Thyroid gland (tissue), 4 donors: ENCODE measurements around the gene PPM1E. TPM values are rescaled to one million over a fixed set of nuclear protein-coding genes. Genes with fewer than 3 reads are reported as not detected.
"Not testable (repeated sequence)": the region's sequence is repeated elsewhere in the genome, so short reads cannot be mapped to it uniquely, and the experiment has no call there.

ENCODE experiments used
- DNase-seq, 2 donors: peaks; one replicate each; pipeline ENCODE4 v3.0.0-alpha.2; 2019
- H3K27ac ChIP-seq, 3 donors: fragments of 200-600 bp; sonication (generic); 1 replicate in 2 of 3; 2 replicates in 1 of 3; pipeline ENCODE4 v1.5.1; 2016 to 2019; ENCODE audit warnings: mild to moderate bottlenecking in 1 of 3, moderate library complexity in 1 of 3
- H3K27me3 ChIP-seq: fragments of 200-600 bp; sonication (generic); one replicate; pipeline ENCODE4 v1.5.1; 2019
- H3K36me3 ChIP-seq, 2 donors: fragments of 200-600 bp; sonication (generic); one replicate each; pipeline ENCODE4 v1.5.1; 2016 to 2019
- H3K4me1 ChIP-seq, 2 donors: fragments of 200-600 bp; sonication (generic); one replicate each; pipeline ENCODE4 v1.5.1; 2017 to 2019
- H3K4me3 ChIP-seq, 3 donors: fragments of 200-600 bp; sonication (generic); replicated peaks in 1 of 3; 1 replicate in 2 of 3; 2 replicates in 1 of 3; pipeline ENCODE4 v1.5.1; 2016; ENCODE audit warnings: mild to moderate bottlenecking in 1 of 3
- H3K9me3 ChIP-seq: fragments of 200-600 bp; sonication (generic); one replicate; pipeline ENCODE4 v1.5.1; 2017
- CTCF ChIP-seq, 6 experiments: fragments of 200-600 bp in 3 of 6; fragments of 450-650 bp in 3 of 6; sonication (generic) in 3 of 6; IDR thresholded peaks; one replicate each; pipeline ENCODE4 v1.5.1; 2016 to 2019; ENCODE audit warnings: antibody characterized with exemption in 6 of 6, mild to moderate bottlenecking in 2 of 6, inconsistent platforms in 1 of 6, moderate library complexity in 1 of 6
- POLR2A ChIP-seq, 2 donors: fragments of 450-650 bp; IDR thresholded peaks; one replicate each; pipeline ENCODE4 v1.6.1; 2017; ENCODE audit warnings: antibody characterized with exemption in 2 of 2, mild to moderate bottlenecking in 2 of 2, moderate library complexity in 1 of 2
- WGBS, 2 donors: methylation state at CpG; one replicate each; pipeline ENCODE4 v1.1.5; 2017; 5-methylcytosine and 5-hydroxymethylcytosine counted together
- intact Hi-C: fragments of 100-400 bp; cut with DNase I; formaldehyde crosslinking; loops from one replicate; pipeline ENCODE4 v1.15.1; 2023
- total RNA-seq, 4 donors: library from RNA; depleted of rRNA; stranded (reverse); fragments of >200 nt; gene quantifications; one replicate each; pipeline ENCODE4 v1.2.3, GENCODE V29; 2016

PPM1E gene
- total RNA-seq, 4 donors from 2014 or later, result 0.11 to 0.13 (median 0.13) TPM; not detected in 1

GRCh38 chr17:58763263-58763662 is 7.6 kb downstream of the PPM1E start:
- Histone ChIP-seq H3K9me3 (no peaks in the 10 kb centered on the region), H3K27me3 (no peaks in the 10 kb centered on the region)
- intact Hi-C loops, result no loop called here

GRCh38 chr17:58764373-58764772 is 8.7 kb downstream of the PPM1E start:
- Histone ChIP-seq H3K27me3 (no peaks in the 10 kb centered on the region), H3K9me3 (no peaks in the 10 kb centered on the region), H3K36me3 (no peaks in the 10 kb centered on the region), H3K4me1 (no peaks in the 10 kb centered on the region), H3K27ac (no peak overlapping the region), H3K4me3 (no peak overlapping the region)
- peak in 1 of 6 experiments; percentile 3 for TF ChIP-seq CTCF (IDR thresholded peaks at IDR 0.05)
- no peak for TF ChIP-seq POLR2A (IDR thresholded peaks at IDR 0.05)
- DNase-seq, result peak; percentile 92 to 94
- intact Hi-C loops, result no loop called here
- WGBS, 2 donors, result 32 to 39% methylated on average over 5 of the region's 5 CpGs

More at GRCh38 chr17:58763263-58763662, 7.6 kb downstream of the PPM1E start:
- 56 to 66% methylated on average over 1 of the region's 1 CpG for WGBS, 2 donors
- no peaks in the 10 kb centered on the region for H3K4me1 ChIP-seq
- TF ChIP-seq POLR2A (IDR thresholded peaks at IDR 0.05), result no peak
- TF ChIP-seq CTCF (IDR thresholded peaks at IDR 0.05), result no peak
- H3K36me3 ChIP-seq, result no peaks in the 10 kb centered on the region
- no peak for DNase-seq
- no peak overlapping the region for H3K4me3 ChIP-seq
- no peak overlapping the region for H3K27ac ChIP-seq

GRCh38 chr17:58778482-58778881 is 22.8 kb downstream of the PPM1E start:
- H3K36me3 ChIP-seq, H3K4me3 ChIP-seq, DNase-seq, H3K9me3 ChIP-seq, intact Hi-C loops, H3K27me3 ChIP-seq, H3K4me1 ChIP-seq, H3K27ac ChIP-seq: not testable (repeated sequence)
- WGBS, 2 donors, result 75 to 76% methylated on average over 5 of the region's 5 CpGs

GRCh38 chr17:58779446-58779845 is 23.8 kb downstream of the PPM1E start:
- TF ChIP-seq CTCF (IDR thresholded peaks at IDR 0.05) (no peak), POLR2A (IDR thresholded peaks at IDR 0.05) (no peak)
- WGBS, 2 donors, result 66 to 73% methylated on average over 1 of the region's 1 CpG
- DNase-seq, result no peak
- intact Hi-C loops, result no loop called here
- Histone ChIP-seq H3K4me1 (no peaks in the 10 kb centered on the region), H3K9me3 (no peaks in the 10 kb centered on the region), H3K27ac (no peak overlapping the region), H3K27me3 (no peaks in the 10 kb centered on the region), H3K4me3 (no peak overlapping the region), H3K36me3 (no peaks in the 10 kb centered on the region)

GRCh38 chr17:58783380-58783779 is 27.7 kb downstream of the PPM1E start:
- no peak for TF ChIP-seq CTCF (IDR thresholded peaks at IDR 0.05)
- TF ChIP-seq POLR2A (IDR thresholded peaks at IDR 0.05), result no peak
- no peak overlapping the region for H3K27ac ChIP-seq
- H3K36me3 ChIP-seq, result no peaks in the 10 kb centered on the region
- no peaks in the 10 kb centered on the region for H3K9me3 ChIP-seq
- no peaks in the 10 kb centered on the region for H3K27me3 ChIP-seq
- WGBS, 2 donors, result 52 to 59% methylated on average over 4 of the region's 4 CpGs
- H3K4me1 ChIP-seq, result no peaks in the 10 kb centered on the region
- no peak overlapping the region for H3K4me3 ChIP-seq
- intact Hi-C loops, result no loop called here
- no peak for DNase-seq

GRCh38 chr17:58785097-58785496 is 29.4 kb downstream of the PPM1E start:
- no peaks in the 10 kb centered on the region for H3K36me3 ChIP-seq
- intact Hi-C loops, result no loop called here
- H3K4me3 ChIP-seq, result no peak overlapping the region
- no peak for TF ChIP-seq POLR2A (IDR thresholded peaks at IDR 0.05)
- TF ChIP-seq CTCF (IDR thresholded peaks at IDR 0.05), result no peak
- H3K27me3 ChIP-seq, result no peaks in the 10 kb centered on the region
- no peaks in the 10 kb centered on the region for H3K9me3 ChIP-seq
- no peaks in the 10 kb centered on the region for H3K4me1 ChIP-seq
- no peak for DNase-seq
- WGBS, 2 donors, result 56 to 61% methylated on average over 1 of the region's 1 CpG
- no peak overlapping the region for H3K27ac ChIP-seq
